GM18526 (cell line): Measurements from ENCODE around the gene ATG7.

Experiments
- POLR2A ChIP-seq: IDR thresholded peaks from 3 replicates; pipeline ENCODE4 v1.6.1; 2011; ENCODE audit not compliant: insufficient read length; ENCODE audit errors: extremely low read depth

The ATG7 gene

GRCh38 chr3:11245827-11246662 lies 26.2 kb upstream of the ATG7 start:
- no peak for TF ChIP-seq POLR2A

GRCh38 chr3:11246663-11246970 lies 25.6 kb upstream of the ATG7 start:
- no peak for TF ChIP-seq POLR2A

DNA sequence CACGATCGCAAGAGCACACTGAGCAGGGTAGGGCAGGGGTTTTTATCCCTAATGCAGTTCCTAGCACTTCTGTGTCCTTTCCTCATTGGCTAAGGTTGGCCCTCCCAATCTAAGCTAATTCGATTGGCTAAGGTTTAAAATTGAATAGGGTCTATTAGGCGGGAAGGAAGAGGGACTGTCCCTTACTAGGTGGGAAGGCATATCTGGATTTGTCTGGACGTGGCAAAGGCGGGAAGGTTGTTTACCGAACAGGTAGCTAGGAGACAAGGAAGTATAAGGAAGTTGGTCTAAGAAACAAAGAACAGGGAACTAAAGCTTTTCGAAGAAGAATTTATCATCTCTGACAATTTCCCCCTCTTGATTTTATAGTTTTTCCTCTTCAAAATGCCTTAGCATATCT lies 24.8 kb upstream of the ATG7 start:
- TF ChIP-seq POLR2A, result no peak

DNA sequence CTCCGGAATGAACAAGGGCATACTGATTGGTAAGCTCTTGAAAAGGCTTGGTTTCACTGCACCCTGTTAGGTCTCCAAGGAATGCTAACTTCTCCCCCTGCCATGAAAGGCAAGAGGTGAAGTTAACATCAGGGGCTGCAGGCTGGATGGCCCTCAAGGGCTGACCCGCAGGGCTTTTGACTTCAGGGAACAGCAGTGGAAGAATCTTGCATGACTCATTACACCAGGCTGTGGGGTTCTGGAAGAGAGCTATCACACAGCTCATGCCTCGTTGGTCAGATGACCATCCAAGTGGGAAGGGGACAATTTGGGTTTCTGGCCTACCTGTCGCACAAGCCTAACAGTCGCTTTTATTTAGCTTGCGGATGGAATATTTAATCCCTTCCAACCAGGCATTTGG lies 23.6 kb upstream of the ATG7 start:
- TF ChIP-seq POLR2A, result no peak

GRCh38 chr3:11250902-11251806 lies 21.0 kb upstream of the ATG7 start:
- TF ChIP-seq POLR2A, result no peak

DNA sequence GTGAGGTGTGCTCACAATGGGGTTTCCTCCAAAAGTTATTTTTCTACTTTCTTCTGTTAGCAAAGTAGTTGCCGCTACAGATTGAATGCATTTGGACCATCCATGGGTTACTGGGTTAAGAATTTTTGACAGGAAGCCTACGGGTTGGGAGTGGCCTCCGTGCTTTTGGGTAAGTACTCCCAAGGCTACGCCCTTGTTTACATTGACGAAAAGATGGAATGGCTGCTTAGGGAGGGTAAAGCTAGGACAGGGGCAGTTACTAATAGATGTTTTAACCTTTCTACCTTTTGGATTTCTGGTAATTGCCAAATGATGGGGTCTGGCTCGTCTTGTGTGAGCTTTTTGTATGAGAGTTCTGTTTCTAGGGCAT lies 20.4 kb upstream of the ATG7 start:
- TF ChIP-seq POLR2A, result no peak

DNA sequence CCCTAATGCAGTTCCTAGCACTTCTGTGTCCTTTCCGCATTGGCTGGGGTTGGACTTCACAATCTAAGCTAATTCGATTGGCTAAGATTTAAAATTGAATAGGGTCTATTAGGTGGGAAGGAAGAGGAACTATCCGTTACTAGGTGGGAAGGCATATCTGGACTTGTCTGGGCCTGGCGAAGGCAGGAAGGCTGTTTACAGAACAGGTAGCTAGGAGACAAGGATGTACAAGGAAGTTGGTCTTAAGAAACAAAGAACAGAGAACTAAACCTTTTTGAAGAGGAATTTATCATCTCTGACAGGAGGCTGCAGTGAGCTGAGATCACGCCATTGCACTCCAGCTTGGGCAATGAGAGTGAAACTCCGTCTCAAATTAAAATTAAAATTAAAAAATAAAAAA lies 17.3 kb upstream of the ATG7 start:
- TF ChIP-seq POLR2A, result no peak

DNA sequence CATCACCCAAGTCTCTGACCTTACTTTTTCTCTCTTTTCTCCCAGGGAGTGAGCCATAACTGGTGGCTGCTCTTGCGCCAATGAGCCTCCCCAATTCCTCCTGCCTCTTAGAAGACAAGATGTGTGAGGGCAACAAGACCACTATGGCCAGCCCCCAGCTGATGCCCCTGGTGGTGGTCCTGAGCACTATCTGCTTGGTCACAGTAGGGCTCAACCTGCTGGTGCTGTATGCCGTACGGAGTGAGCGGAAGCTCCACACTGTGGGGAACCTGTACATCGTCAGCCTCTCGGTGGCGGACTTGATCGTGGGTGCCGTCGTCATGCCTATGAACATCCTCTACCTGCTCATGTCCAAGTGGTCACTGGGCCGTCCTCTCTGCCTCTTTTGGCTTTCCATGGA lies 13.2 kb upstream of the ATG7 start:
- no peak for TF ChIP-seq POLR2A

DNA sequence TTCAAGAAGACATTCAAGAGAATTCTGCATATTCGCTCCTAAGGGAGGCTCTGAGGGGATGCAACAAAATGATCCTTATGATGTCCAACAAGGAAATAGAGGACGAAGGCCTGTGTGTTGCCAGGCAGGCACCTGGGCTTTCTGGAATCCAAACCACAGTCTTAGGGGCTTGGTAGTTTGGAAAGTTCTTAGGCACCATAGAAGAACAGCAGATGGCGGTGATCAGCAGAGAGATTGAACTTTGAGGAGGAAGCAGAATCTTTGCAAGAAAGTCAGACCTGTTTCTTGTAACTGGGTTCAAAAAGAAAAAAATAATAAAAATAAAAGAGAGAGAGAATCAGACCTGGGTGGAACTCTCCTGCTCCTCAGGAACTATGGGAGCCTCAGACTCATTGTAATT lies 11.7 kb upstream of the ATG7 start:
- no peak for TF ChIP-seq POLR2A

GRCh38 chr3:11269007-11269406 lies 3.2 kb upstream of the ATG7 start:
- TF ChIP-seq POLR2A, result no peak

GRCh38 chr3:11272906-11273574 lies 843 bp downstream of the ATG7 start:
- TF ChIP-seq POLR2A, result no peak

- TF ChIP-seq POLR2A, result no peak
Measured at GRCh38 chr3:11273891-11274291, 1.7 kb downstream of the ATG7 start.

DNA sequence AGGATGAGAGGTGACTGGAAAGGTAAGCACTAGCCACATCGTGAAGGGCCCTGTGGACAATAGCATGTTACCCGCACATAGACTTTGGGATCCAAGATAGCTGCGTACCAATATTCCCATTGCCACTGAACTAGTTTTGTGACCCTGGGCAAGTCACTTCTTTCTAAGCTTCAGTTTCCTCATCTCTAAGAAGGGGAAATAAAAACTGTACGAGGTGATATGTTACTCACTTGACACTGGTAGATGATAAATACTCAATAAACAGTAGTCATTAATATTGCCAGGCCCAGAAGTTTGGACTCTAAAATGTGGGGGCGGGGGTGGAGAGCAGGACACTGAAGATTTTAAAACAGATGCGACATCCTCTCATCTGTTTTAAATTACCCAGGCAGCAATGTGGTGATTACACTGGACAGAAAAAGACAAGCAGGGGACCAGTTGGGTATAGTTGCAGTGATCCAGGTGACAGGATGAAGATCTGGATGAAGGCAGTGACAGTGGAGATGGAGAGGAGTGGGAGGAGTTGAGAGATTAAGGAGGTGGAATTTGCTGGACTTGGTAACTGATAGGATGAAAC lies 2.5 kb downstream of the ATG7 start:
- TF ChIP-seq POLR2A, result no peak

DNA sequence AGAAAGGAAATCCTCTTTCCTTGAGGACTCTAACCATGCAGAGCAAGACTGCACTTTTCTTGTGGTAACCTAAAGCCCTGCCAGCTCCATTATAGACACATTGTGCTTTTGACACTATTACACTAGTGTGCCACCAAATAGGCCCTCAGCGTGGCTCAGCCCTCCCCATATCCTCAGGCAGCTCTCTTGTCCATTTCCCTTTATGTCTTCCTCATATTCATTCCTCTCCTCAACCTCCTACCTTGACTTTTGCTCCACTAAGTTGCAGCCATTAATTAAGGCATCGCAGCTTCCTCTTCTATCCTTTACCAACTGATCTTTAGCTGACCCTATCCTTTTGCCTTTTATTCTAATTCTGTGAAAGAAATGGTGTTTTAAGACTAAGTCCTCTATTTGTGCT lies 3.7 kb downstream of the ATG7 start:
- TF ChIP-seq POLR2A, result no peak

- TF ChIP-seq POLR2A, result no peak
Measured at GRCh38 chr3:11276901-11277300, 4.7 kb downstream of the ATG7 start.

- TF ChIP-seq POLR2A, result no peak
Measured at GRCh38 chr3:11282250-11283138, 10.3 kb downstream of the ATG7 start.
